ENCODE measurements around the gene FOXN3. TPM values are rescaled to one million over a fixed set of nuclear protein-coding genes. Genes with fewer than 3 reads are reported as not detected.

FOXN3 gene
- total RNA-seq, 1 experiment from 2014 or later, result 8.8 TPM

- intact Hi-C loops (cut with micrococcal nuclease; ENCODE audit: unreplicated experiment), result no loop called here
- in situ Hi-C loops (cut with HindIII; ENCODE audit: low pct_unique_long_range_greater_than_20kb, low sequenced_read_pairs), result no loop called here
- TF ChIP-seq CTCF (IDR thresholded peaks at IDR 0.05) (no peak), POLR2AphosphoS5 (IDR thresholded peaks at IDR 0.05; ENCODE audit: low read depth, low read length) (no peak), REST (IDR thresholded peaks at IDR 0.05; ENCODE audit: insufficient read depth in 1 of 2, low read depth in 2 of 2, low read length in 1 of 2) (no peak), SIN3A (IDR thresholded peaks at IDR 0.05; ENCODE audit: borderline replicate concordance, insufficient read depth, low read depth, low read length) (no peak), TCF7L2 (IDR thresholded peaks at IDR 0.05; ENCODE audit: low read depth, low read length) (no peak)
These were observed 49.3 kb downstream of the FOXN3 start for GRCh38 chr14:89367779-89368120.

GRCh38 chr14:89366864-89367778 is 49.9 kb downstream of the FOXN3 start:
- BruUV-seq (replicated peaks), result no TSS peak
- no peak overlapping the region for H3K27ac ChIP-seq (ENCODE audit: low read length)
- no peak for DNase-seq (ENCODE audit: low read depth, low spot score)
- intact Hi-C loops (cut with micrococcal nuclease; ENCODE audit: unreplicated experiment), result no loop called here
- POLR2A ChIA-PET, result no interaction called here
- TF ChIP-seq SIN3A (IDR thresholded peaks at IDR 0.05; ENCODE audit: borderline replicate concordance, insufficient read depth, low read depth, low read length) (no peak), REST (IDR thresholded peaks at IDR 0.05; ENCODE audit: insufficient read depth in 1 of 2, low read depth in 2 of 2, low read length in 1 of 2) (no peak), TCF7L2 (IDR thresholded peaks at IDR 0.05; ENCODE audit: low read depth, low read length) (no peak), CTCF (IDR thresholded peaks at IDR 0.05) (no peak), POLR2AphosphoS5 (IDR thresholded peaks at IDR 0.05; ENCODE audit: low read depth, low read length) (no peak)
- no peaks in the 10 kb centered on the region for H3K4me1 ChIP-seq (ENCODE audit: control insufficient read depth, insufficient read depth, low read length)
- H3K9me3 ChIP-seq (ENCODE audit: control insufficient read depth, insufficient read depth, low read depth, low read length), result no peaks in the 10 kb centered on the region
- no peak overlapping the region for H3K4me3 ChIP-seq (ENCODE audit: low read depth in 2 of 2, low read length in 2 of 2)
- H3K27me3 ChIP-seq (ENCODE audit: control insufficient read depth, insufficient read depth, low read length), result no peaks in the 10 kb centered on the region
- CTCF ChIA-PET, result no interaction called here
- in situ Hi-C loops (cut with HindIII; ENCODE audit: low pct_unique_long_range_greater_than_20kb, low sequenced_read_pairs), result no loop called here
- no peak for ATAC-seq
- H3K36me3 ChIP-seq (ENCODE audit: control insufficient read depth, insufficient read depth, low read length), result no peaks in the 10 kb centered on the region

More at GRCh38 chr14:89367779-89368120, 49.3 kb downstream of the FOXN3 start:
- no peaks in the 10 kb centered on the region for H3K4me1 ChIP-seq (ENCODE audit: control insufficient read depth, insufficient read depth, low read length)
- no peak for DNase-seq (ENCODE audit: low read depth, low spot score)
- POLR2A ChIA-PET, result no interaction called here
- no peak for ATAC-seq
- BruUV-seq (replicated peaks), result no TSS peak
- no peak overlapping the region for H3K27ac ChIP-seq (ENCODE audit: low read length)
- no peaks in the 10 kb centered on the region for H3K9me3 ChIP-seq (ENCODE audit: control insufficient read depth, insufficient read depth, low read depth, low read length)
- H3K36me3 ChIP-seq (ENCODE audit: control insufficient read depth, insufficient read depth, low read length), result no peaks in the 10 kb centered on the region
- CTCF ChIA-PET, result no interaction called here
- no peaks in the 10 kb centered on the region for H3K27me3 ChIP-seq (ENCODE audit: control insufficient read depth, insufficient read depth, low read length)
- no peak overlapping the region for H3K4me3 ChIP-seq (ENCODE audit: low read depth in 2 of 2, low read length in 2 of 2)
